Gastrocnemius medialis (tissue), 4 donors: ENCODE results near the gene ADAM20.

Experiments
- POLR2A ChIP-seq, 2 donors: fragments of 450-650 bp; IDR thresholded peaks; one replicate each; pipeline ENCODE4 v1.6.1; 2017; ENCODE audit warnings: antibody characterized with exemption in 2 of 2, mild to moderate bottlenecking in 2 of 2, moderate library complexity in 2 of 2
- TF ChIP-seq, protein P1 (sequence below), 5 experiments: fragments of 450-650 bp in 3 of 5; fragments of 200-600 bp in 2 of 5; sonication (generic) in 2 of 5; IDR thresholded peaks in 4 of 5; conservative IDR thresholded peaks in 1 of 5; 1 replicate in 4 of 5; 2 replicates in 1 of 5; pipeline ENCODE4 v1.5.1; 2016 to 2019; ENCODE audit warnings: antibody characterized with exemption in 5 of 5, mild to moderate bottlenecking in 3 of 5, moderate library complexity in 3 of 5

DNA sequence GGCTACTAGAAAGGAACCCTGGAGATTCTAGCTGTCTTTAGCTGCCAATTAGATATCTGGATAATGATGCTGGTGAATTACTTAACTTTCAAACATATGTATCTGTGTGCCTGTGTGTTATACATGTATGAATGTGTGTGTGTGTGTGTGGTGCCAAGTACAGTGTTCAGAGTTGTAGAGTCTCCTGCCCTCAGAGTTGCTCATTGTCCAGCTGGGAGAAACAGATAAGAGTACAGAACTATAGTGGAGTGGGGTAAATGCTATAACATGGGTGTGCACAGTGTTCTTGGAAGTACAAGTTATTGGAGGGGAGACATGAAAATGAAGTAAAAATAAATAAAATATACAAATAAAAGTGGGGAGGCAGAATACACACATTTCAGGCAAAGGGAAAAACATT lies 23.6 kb upstream of the ADAM20 start:
- TF ChIP-seq, protein P1, sequence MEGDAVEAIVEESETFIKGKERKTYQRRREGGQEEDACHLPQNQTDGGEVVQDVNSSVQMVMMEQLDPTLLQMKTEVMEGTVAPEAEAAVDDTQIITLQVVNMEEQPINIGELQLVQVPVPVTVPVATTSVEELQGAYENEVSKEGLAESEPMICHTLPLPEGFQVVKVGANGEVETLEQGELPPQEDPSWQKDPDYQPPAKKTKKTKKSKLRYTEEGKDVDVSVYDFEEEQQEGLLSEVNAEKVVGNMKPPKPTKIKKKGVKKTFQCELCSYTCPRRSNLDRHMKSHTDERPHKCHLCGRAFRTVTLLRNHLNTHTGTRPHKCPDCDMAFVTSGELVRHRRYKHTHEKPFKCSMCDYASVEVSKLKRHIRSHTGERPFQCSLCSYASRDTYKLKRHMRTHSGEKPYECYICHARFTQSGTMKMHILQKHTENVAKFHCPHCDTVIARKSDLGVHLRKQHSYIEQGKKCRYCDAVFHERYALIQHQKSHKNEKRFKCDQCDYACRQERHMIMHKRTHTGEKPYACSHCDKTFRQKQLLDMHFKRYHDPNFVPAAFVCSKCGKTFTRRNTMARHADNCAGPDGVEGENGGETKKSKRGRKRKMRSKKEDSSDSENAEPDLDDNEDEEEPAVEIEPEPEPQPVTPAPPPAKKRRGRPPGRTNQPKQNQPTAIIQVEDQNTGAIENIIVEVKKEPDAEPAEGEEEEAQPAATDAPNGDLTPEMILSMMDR (IDR thresholded peaks at IDR 0.05 in 4 of 5, conservative IDR thresholded peaks at IDR 0.05 in 1 of 5), result no peak
- no peak for TF ChIP-seq POLR2A (IDR thresholded peaks at IDR 0.05)
